Neural cell (in vitro differentiated cells): ENCODE data around the gene POU4F3.

Experiments
- EP300 ChIP-seq: fragments of 450-650 bp; conservative IDR thresholded peaks from 2 replicates; pipeline ENCODE4 v1.6.1; 2014; ENCODE audit warnings: antibody characterized with exemption, mild to moderate bottlenecking, moderate library complexity; ENCODE audit not compliant: poor library complexity, severe bottlenecking
- REST ChIP-seq: IDR thresholded peaks from 2 replicates; pipeline ENCODE4 v1.6.1; 2012; ENCODE audit warnings: borderline replicate concordance
- TF ChIP-seq, protein P1 (sequence below): fragments of 450-650 bp; IDR thresholded peaks from 2 replicates; pipeline ENCODE4 v1.5.1; 2014; ENCODE audit warnings: antibody characterized with exemption, mild to moderate bottlenecking, moderate library complexity; ENCODE audit not compliant: poor library complexity, severe bottlenecking

DNA sequence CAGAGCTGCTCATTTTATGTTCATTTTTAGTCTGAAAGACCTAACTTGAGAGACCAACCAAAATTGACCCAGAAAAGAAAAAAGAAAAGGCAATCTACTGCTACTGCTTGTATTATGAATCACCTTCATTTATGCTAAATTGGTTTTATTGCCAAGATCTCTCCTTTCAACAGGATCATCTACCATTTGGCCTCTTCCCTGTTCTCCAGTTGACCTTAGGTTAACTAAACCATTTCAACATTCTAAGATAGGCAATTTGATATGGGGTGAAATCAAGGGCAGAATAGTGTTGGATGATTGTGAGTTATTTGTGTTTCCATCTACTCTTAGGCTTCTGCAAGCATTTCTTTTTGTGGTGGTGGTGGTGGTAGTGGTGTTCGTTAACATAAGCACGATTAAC is 48.3 kb upstream of the POU4F3 start:
- TF ChIP-seq EP300 (no peak), REST (no peak)
- TF ChIP-seq, protein P1, sequence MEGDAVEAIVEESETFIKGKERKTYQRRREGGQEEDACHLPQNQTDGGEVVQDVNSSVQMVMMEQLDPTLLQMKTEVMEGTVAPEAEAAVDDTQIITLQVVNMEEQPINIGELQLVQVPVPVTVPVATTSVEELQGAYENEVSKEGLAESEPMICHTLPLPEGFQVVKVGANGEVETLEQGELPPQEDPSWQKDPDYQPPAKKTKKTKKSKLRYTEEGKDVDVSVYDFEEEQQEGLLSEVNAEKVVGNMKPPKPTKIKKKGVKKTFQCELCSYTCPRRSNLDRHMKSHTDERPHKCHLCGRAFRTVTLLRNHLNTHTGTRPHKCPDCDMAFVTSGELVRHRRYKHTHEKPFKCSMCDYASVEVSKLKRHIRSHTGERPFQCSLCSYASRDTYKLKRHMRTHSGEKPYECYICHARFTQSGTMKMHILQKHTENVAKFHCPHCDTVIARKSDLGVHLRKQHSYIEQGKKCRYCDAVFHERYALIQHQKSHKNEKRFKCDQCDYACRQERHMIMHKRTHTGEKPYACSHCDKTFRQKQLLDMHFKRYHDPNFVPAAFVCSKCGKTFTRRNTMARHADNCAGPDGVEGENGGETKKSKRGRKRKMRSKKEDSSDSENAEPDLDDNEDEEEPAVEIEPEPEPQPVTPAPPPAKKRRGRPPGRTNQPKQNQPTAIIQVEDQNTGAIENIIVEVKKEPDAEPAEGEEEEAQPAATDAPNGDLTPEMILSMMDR = no peak
